CD4-positive, alpha-beta T cell treated with Interleukin-4 for 1 hour (primary cell): ENCODE measurements around the gene PRKG2.

Source experiments
- DNase-seq, 2 donors: peaks; one replicate each; pipeline ENCODE4 v3.0.0-alpha.2; 2020 to 2022

The PRKG2 gene

DNA sequence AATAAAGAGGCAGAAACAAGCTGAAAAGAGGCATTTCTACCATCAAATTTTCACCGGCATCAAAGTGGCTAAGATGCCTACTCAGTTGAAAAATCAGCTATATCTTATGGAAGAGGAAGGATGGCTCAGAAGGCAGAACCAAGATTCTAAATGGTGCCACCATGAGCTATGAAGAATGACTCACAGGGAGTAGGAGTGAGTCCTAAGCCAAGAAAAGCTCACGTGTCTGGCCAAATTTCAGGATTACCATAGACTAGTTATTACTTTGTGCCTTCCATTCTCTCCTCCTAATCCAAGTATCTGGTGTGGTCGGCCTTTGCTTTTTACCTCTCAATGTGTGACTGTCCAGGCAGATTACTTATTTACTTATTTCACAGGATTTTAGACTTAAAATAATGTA, 129.7 kb downstream of the PRKG2 start:
- no peak for DNase-seq

- DNase-seq = no peak
Observed at GRCh38 chr4:81084634-81085033, 130.4 kb downstream of the PRKG2 start.

DNA sequence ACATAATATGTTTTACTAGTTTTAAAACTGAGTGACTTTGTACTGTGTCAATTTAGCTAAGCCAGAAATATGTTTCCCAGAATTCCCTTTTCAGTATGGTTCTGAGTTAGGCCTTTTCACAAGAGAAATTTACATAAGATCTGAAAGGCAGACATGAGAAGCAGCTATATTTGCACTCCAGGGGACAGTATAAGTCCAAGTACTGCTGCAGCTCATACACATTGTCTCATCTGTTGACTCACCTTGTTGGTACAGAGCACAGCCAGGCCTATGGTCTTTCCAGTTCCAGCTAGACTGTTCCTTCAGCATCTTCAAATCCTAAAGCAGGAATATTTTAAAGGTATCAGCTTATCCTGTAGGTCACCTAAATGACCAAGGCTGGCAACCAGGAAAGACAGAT, 131.0 kb downstream of the PRKG2 start:
- no peak for DNase-seq

DNA sequence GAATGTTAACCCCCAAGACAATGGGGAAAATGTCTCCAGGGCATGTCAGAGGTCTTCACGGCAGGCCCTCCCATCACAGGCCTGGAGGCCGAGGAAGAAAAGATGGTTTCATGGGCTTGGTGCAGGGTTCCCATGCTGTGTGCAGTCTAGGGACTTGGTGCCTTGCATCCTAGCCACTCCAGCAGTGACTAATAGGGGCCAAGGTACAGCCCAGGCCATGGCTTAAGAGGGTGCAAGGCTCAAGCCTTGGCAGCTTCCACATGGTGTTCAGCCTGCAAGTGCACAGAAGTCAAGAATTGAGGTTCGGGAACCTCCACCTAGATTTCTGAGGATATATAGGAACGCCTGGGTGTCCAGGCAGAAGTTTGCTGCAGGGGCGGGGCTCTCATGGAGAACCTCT, 133.9 kb downstream of the PRKG2 start:
- DNase-seq = no peak

- no peak for DNase-seq
Observed at GRCh38 chr4:81071013-81071412, 144.0 kb downstream of the PRKG2 start.

- DNase-seq = peak; percentile 59 to 68
Observed at GRCh38 chr4:81069706-81070331, 145.2 kb downstream of the PRKG2 start.

DNA sequence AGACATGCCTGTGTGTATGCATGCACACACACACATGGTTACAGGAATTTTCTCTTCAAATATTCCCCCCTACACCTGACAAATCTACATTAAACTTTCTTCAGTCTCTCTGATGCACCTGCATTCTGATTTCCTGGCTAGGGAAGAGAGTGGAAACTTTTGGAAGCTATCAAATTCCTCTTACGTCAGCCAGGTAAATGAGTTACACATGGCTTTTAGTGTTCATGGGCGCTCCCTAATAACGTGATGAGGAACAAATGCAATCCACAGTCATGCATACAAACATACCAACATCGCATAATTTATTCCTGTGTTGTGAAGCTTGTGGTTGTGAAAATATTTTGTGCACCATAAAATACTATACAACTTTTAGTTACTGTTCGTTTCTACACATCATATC, 149.6 kb downstream of the PRKG2 start:
- DNase-seq = no peak

GRCh38 chr4:81062001-81062400, 153.0 kb downstream of the PRKG2 start:
- DNase-seq = no peak

DNA sequence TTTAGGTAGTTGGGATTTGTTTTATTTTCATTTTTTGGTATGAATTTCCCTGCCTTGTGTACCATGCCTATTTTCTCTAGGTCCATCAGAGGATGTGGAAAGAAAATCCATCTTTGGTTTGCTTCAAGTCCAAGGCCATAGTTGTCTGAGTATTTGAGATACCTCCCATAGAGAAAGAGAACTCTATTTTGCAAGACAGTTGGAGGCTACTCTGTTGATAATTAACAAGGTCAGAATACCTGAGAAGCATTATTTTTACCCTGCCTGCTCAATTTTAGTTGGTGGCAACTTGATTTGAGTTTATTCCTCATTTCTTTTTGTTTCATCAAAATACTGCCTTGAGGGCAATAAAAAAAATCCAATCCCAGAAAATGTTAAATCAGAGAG, 153.7 kb downstream of the PRKG2 start:
- DNase-seq = no peak

DNA sequence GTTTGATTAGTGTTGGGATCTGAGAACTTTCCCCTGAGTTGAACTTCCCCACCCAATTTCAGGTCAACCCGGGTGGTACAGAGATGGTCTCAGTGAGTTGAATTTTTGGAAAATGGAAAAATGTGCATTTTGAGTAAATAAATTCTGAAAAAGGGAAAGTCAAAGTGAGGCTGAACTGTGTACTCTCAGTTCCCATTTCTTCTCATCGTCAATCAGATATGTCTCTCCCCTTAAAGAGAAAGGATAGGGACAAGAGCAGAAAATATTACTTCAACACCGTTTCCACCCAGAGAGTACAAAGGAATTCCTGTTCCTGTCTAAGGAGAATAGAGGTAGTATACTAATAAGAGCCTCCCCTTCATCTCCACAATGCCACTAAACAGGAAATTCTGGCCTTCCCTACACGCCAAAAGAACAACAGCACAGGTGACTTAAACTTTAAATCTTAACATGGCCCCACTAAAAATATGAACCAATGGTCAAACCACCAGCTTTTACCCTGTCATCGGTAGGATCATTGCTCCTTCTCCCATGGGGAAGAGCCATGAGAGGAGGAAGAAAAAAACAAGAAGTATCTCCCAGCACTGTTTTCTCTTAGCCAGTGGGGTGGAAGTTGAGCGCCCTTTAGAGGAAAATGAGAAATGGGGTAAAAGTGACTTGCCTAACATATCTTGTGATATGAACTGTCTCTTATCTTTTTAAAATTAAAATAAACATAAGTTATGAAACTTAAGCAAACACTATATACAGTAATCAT, 154.3 kb downstream of the PRKG2 start:
- DNase-seq = no peak

DNA sequence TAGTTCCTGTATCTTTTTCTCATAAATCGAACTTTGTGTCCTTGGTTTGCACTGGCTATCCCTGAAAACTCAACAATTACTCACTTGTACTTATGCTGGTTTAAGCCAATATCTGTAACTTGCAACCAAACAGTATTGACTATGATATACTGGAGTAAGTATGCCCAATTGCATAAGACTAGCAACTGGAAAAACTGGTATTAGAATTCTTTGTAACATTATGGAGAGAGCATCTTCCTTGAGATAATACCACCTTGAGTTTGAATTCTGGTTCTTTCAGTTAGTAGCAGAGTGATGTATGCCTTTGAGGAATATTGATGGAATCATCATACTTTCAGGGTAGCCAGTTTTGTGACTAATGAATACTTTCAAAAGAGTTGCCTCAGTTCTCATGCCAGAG, 156.4 kb downstream of the PRKG2 start:
- no peak for DNase-seq

DNA sequence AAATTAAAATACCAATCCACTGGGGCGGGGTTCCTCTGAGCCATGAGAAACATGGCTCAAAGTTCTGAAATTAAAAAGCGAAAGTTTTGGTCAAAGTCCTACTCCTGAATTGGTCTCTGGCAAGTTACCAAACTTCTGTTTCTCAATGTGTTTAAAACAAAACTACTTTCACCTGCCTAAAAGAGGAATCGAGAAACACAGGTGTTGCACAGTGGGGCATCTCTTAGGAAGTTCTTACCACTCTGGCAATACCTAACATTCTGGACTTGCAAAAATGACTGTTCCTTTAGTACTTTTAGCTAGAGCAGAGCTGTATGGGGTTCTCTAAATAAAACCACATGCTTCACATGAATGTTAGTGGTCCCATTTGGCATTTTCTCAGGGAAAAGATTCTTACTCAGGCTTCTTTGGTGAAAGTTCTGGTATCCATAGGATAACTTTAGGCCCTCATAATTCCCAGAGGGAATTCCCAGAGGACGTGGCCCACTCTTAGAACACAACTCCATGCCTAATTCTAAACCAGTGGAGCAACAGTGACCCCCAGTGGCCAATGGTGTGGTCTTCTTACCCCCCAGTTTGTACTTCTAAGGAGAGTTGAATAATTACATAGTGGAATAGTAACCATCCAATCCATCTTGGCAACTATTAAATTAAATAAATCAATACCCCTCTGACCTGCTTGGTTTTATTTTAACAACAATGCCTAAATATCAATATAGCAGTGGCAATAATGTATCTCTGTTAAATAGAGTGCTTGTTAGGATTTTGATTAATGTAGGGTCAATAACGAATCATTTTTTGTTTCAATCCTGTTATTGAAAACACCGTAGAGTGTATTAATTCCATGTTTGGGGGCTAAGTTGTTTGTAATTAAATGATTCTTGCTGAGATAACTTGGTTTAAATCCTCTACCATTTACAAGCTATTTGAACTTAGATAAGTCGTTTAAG, 162.6 kb downstream of the PRKG2 start:
- peak; percentile 32 to 37 for DNase-seq

- DNase-seq = no peak
Observed at GRCh38 chr4:81049907-81050306, 165.1 kb downstream of the PRKG2 start.

DNA sequence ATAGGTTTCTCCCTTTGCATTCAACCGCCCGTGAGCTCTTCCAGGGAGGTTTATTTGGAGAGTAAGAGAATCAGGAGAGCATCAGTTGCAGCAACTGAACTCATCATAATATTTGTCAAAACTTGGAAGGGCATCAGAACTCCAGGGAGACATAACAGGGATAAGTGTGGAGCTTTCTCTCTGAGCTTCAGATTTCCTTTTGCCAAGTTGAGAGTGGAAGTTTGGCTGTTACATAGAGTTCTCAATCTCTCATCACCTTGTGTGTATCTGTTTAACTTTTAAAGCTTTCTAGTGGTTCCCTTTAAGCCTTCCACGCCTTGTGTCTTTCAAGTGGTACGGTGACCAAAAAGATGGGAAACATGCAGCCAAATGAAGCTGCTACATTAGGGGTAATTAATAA, 165.7 kb downstream of the PRKG2 start:
- DNase-seq = no peak

DNA sequence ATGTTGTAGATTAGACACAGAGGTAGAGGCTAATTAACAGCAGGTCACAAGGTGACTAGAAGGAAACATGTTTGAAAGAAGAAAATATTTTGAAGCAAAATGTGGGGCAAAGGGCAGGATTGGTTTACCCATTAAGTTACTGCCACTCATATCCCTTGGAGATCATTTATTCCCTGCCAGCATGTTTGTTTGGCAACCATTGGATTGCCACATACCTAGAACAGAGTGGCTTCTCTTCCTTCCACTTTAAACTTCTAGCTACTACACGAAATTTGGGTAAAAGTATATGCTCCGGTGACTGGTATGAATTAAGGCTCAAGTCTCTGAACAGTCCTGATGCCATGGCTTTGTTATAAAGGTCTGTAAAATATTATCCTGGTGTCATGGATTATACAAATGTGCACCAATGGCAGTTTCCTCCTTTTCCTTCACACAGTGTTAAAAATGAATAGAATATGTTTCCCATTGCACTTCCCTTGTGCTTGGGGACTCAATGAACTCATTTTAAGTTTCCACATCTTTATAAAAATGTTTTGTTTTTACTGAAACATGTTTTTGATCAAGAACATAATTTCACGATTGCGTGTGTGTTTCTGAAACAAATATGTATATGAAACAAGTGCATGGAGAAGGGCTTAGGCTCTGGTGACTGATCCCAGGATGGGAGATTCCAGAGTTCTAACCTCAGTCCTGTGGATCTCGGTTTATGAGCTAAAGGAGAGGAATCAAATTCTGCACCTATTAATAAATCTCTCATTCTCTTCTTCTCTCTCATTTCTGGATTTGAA, 172.2 kb downstream of the PRKG2 start:
- DNase-seq = no peak

- DNase-seq = peak in 1 of 2 donors; percentile 52
Observed at GRCh38 chr4:81040012-81040659, 174.9 kb downstream of the PRKG2 start.

- no peak for DNase-seq
Observed at GRCh38 chr4:81039351-81039972, 175.6 kb downstream of the PRKG2 start.

- no peak for DNase-seq
Observed at GRCh38 chr4:81038636-81039350, 176.2 kb downstream of the PRKG2 start.
